GM18511 (cell line): ENCODE results near the gene RRP9.
"Not testable (repeated sequence)": the region's sequence is repeated elsewhere in the genome, so short reads cannot be mapped to it uniquely, and the experiment has no call there.

Experiments used
- ATAC-seq: cut with Tn5 transposase; IDR thresholded peaks from one replicate; pipeline ENCODE4 v1.9.1; 2021; ENCODE audit warnings: mild to moderate bottlenecking, moderate library complexity; ENCODE audit not compliant: unreplicated experiment

Gene RRP9

DNA sequence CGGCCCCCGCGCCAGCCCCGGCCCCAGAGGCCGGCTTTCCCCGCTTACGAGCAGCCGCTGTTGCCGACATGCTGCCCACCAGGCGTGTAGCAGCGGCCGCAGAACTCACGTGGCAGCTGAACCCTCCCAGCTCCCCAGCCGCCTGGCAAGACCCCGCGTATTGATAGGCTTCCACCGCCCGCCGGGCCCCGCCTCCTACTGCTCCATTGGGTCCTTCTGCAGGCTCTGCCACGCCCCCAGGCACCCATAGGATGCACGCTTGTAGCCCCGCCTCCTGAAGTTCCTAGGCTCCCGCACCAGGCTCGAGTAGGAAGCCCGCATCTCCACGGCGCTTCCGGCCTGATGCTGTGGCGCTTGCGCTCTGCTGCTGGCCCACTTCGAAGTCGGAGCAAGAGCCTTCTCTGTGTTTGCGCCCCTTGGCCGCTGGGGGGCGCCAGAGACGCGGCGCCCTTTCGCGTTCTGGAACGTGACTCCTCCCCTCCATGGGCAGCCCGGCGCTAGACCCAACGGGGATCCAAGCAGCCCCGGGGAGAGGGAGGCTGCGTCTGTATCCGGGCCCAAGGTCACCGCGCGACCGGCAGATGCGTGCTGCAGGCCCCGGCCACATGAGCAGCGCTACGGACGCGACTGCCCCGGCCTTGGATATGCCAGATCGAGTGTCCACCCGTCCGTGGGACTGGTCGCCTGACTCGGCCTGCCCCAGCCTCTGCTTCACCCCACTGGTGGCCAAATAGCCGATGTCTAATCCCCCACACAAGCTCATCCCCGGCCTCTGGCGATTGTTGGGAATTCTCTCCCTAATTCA, at the start of gene RRP9, which contains the start of gene PARP3:
RRP9 (minus strand) TSS at position 107 of the 805 bp plus-strand sequence; CDS start at position 70, 37 bp downstream.
PARP3 (plus strand) TSS at position 566 of the 805 bp plus-strand sequence. CDS start 993 bp downstream, outside the sequence.
- peak; percentile 89 for ATAC-seq

GRCh38 chr3:51990501-51990971, 48.8 kb upstream of the RRP9 start:
- ATAC-seq = not testable (repeated sequence)

DNA sequence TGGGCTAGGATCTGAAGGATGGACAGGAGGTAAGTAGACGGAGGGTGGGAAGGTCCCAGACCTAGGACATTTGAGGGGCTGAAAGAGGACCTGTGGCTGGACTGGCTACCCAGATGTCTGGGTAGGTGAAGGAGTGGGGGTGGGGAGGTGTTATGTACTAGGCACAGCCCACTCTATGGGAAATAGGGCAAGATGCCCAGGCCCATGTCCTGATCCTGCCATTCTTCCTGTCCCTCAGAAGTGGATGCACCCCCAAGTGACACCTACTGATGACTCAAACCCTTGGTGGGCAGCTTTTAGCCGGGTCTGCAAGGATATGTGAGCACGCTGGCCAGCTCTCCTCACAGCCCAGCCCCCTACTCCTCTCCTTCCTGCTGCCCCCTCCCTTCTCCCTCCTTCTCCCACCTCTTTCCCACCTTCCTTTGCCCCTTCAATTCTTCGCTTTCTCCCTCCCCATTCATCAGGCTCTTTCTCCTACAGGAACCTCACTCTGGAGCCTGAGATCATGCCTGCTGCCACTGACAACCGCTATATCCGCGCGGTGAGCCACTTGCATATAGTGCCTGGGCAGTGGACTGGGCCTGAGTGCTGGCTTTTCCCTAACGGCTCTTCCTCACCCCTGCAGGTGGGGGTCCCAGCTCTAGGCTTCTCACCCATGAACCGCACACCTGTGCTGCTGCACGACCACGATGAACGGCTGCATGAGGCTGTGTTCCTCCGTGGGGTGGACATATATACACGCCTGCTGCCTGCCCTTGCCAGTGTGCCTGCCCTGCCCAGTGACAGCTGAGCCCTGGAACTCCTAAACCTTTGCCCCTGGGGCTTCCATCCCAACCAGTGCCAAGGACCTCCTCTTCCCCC, 46.8 kb upstream of the RRP9 start:
- ATAC-seq = no peak

GRCh38 chr3:51987568-51987967, 45.9 kb upstream of the RRP9 start:
- no peak for ATAC-seq

DNA sequence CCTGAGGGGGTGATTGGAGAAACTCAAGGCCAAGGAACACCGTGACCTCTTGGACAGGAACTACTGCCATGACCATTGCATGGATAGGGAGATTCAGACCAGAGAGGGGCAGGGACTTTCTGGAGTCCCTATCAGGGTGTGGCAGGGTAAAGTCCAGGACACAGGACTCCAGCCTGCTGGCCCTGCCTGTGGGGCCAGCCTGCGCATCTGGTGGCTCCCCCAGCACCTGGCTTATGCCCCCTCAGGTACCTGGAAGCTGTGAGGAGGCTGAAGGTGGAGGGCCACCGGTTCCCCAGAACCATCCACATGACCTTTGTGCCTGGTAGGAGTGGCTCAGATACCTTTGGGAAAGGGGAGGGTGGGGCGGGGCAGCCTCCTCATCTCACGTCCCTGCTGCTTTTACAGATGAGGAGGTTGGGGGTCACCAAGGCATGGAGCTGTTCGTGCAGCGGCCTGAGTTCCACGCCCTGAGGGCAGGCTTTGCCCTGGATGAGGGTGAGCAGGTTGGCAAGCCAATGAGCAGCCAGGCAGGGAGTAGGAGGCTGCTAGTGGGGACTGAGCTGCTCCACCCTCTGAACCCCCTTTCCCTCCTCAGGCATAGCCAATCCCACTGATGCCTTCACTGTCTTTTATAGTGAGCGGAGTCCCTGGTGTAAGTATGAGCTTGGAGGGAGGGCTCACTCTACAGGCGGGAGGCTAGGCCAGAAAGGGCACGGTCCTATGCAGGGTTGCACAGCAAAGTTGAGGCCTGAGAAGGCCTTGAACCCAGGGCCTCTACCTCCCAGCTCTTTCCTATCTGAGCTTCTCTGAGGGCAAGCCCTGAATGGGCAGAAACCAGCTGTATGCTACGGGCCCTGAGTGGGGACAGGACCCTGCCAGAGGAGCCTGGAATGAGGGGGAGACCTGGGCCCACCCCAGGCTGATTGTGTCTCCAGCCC, 44.6 kb upstream of the RRP9 start:
- no peak for ATAC-seq

GRCh38 chr3:51985063-51985462, 43.4 kb upstream of the RRP9 start:
- no peak for ATAC-seq

- no peak for ATAC-seq
These were observed 42.6 kb upstream of the RRP9 start for GRCh38 chr3:51984269-51984647.

- no peak for ATAC-seq
These were observed 42.0 kb upstream of the RRP9 start for GRCh38 chr3:51983578-51984268.

DNA sequence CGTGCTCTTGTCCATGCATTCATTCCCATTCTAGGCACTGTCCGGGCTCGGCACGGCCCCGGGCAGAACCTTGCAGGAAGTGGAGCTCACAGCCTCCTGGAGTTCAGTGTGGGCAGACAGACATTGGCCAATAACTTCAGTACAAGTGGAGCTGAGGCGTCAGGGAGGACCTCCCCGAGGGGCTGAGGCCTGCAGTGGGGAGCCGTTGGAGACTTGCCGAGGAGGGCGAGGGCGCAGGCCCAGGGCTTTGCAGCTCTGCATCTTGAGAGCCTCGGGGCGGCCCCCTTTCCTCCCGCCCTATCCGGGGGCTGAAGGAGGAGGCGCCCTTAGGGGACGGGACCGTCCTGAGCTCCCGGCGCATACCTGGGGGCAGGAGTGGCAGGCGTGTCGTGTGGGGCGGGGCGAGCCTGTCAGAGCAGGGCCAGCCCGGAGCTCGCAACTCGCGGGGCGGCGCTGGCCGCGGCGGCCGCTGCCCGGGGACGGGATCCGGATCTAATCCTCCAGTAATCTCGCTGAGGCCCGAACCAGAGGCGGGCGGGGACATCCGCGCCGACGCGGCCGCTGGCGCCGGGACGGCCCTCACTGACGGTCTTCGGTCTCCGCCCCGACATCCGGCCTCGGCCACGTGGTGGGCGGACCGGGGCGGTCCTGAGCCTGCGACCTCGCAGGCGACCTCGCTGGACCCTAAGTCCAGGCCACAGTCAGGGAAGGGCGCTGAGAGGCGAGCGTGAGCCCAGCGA, 41.3 kb upstream of the RRP9 start, which contains the start of gene ACY1:
ACY1 (plus strand) TSS at position 698 of the 740 bp plus-strand sequence. CDS start 530 bp downstream, outside the sequence.
- peak; percentile 75 for ATAC-seq

DNA sequence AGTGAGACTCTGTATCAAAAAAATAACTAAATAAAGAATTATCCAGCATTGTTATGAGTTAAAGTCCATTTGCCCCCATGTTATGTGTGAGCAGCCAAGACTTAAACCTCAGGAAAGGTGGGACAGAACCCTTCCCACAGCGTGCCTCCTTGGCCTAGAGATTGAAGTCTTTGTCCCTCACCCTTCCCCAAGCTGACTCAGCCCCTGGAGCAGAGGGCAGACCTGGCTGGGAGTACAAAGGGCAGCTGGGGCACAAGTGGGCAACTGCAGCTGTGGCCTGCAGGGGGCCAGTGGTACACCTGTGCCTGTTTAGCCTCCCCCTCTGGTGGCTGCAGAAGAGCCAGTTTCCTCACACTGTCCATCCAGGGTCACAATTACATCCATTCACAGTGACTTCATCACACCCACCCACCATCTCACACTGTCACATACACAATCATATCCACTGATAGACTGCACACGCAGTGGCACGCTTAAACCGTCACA, 40.7 kb upstream of the RRP9 start:
- ATAC-seq = peak; percentile 54

GRCh38 chr3:51980253-51980652, 38.5 kb upstream of the RRP9 start:
- no peak for ATAC-seq

- ATAC-seq = no peak
These were observed 36.4 kb upstream of the RRP9 start for GRCh38 chr3:51978143-51978502.

DNA sequence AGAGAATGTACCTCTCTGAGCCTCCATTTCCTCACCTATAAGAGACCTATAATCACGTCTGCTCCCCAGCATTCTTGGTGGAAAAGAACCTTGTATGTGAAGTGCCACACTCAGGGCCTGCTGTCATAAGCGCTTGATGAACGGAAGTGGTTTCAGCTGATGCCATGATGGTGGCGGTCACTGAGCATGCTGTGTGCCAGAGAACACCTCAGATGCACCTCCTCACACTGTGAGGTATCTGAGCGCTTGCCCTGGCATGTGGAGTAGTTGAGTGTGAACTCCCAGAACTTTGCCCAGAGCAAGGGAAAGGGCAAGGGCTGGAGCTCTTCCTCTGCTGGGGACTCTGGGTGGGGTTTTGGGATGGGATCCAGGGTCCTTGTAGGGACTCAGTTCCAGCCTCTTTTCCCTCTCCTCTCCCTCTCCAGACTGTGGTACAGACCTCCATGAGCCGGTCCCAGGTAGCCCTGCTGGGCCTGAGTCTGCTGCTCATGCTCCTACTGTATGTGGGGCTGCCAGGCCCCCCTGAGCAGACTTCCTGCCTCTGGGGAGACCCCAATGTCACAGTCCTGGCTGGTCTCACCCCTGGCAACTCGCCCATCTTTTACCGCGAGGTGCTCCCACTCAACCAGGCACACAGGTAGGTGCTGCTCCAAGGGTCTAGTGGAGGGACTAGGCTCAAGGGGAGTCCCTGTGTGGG, 35.9 kb upstream of the RRP9 start:
- ATAC-seq = no peak

- ATAC-seq = no peak
These were observed 34.3 kb upstream of the RRP9 start for GRCh38 chr3:51975852-51976549.

- ATAC-seq = peak; percentile 63
These were observed 33.5 kb upstream of the RRP9 start, which contains the start of gene ABHD14A for GRCh38 chr3:51974963-51975851. Gene ABHD14A (plus strand): TSS chr3:51975064. CDS start chr3:51975136, 72 bp downstream.

DNA sequence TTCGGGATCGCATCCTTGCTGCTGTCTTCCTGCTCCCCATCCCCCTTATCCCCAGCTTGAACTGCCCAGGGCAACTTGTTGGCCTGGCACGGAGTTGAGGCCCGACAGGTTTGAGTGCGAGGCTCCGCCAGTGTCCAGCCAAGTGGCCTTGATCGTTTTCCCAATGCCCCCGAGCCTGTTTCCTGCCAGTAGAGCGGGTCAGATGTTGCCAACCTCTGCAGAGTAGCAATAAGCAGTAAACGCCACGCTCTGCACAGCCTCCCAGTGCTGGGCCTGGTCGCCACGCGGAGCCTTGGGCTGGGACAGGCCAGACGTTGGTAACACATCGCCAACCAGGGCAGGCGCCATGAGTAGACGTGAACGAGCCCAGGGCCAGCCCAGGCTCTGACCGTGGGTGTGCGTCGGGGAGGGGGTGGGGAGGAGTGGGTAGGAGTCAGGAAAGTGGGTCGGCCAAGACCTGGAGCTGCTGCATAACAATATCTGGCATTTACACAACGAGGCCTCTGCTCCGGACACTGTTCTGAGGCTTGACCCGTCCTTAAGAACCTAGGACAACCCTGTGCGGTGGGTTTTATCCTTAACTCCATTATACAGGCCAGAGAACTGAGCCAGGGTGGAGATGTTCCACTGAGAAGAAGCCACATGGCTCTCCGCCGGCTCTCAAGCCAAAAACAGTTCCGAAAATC, 32.7 kb upstream of the RRP9 start:
- peak; percentile 6 for ATAC-seq
